Keratinocyte (primary cell): ENCODE data around the gene SMTN. TPM values are rescaled to one million over a fixed set of nuclear protein-coding genes. Genes with fewer than 3 reads are reported as not detected.

Source experiments
- DNase-seq: peaks from one replicate; pipeline ENCODE4 v3.0.0-alpha.2; 2011; ENCODE audit warnings: low read depth, missing footprints, low spot score
- FAIRE-seq: peaks from 2 replicates; lab custom pipeline; 2011; peaks lifted over from hg19 to GRCh38; lab: Jason Lieb, UNC
- H2AFZ ChIP-seq: 2 replicates; pipeline ENCODE4 v1.6.0; 2012; ENCODE audit warnings: low read length, control low read depth, inconsistent platforms; ENCODE audit not compliant: control insufficient read depth
- H3K27ac ChIP-seq: 2 replicates; pipeline ENCODE4 v1.5.1; 2011; ENCODE audit warnings: low read length; ENCODE audit not compliant: control insufficient read depth, insufficient read depth
- H3K27me3 ChIP-seq: 3 replicates; pipeline ENCODE4 v1.6.0; 2011; ENCODE audit warnings: low read length; ENCODE audit not compliant: control insufficient read depth, insufficient read depth; ENCODE audit errors: extremely low read depth
- H3K36me3 ChIP-seq, 2 experiments: 2 replicates in 1 of 2; 3 replicates in 1 of 2; pipeline ENCODE4 v1.5.1; 2011; ENCODE audit warnings: low read length in 2 of 2, mild to moderate bottlenecking in 1 of 2; ENCODE audit not compliant: control insufficient read depth in 2 of 2, insufficient read depth in 2 of 2; ENCODE audit errors: extremely low read depth in 1 of 2
- H3K4me1 ChIP-seq: 3 replicates; pipeline ENCODE4 v1.5.1; 2011; ENCODE audit warnings: low read length; ENCODE audit not compliant: control insufficient read depth, insufficient read depth; ENCODE audit errors: extremely low read depth
- H3K4me2 ChIP-seq: 3 replicates; pipeline ENCODE4 v1.6.0; 2011; ENCODE audit warnings: low read depth, low read length; ENCODE audit not compliant: control insufficient read depth, insufficient read depth; ENCODE audit errors: extremely low read depth
- H3K4me3 ChIP-seq, 3 experiments: fragments of 200-600 bp in 1 of 3; sonication (generic) in 1 of 3; 2 replicates in 2 of 3; 3 replicates in 1 of 3; pipeline ENCODE4 v1.5.1; 2011 to 2016; ENCODE audit warnings: low read length in 3 of 3, mild to moderate bottlenecking in 3 of 3, control low read depth in 2 of 3, inconsistent platforms in 1 of 3, low read depth in 1 of 3, mixed read lengths in 1 of 3, mixed run types in 1 of 3, moderate library complexity in 1 of 3; ENCODE audit not compliant: control insufficient read depth in 2 of 3, insufficient read depth in 2 of 3; ENCODE audit errors: extremely low read depth in 1 of 3
- H3K79me2 ChIP-seq: 2 replicates; pipeline ENCODE4 v1.6.0; 2012; ENCODE audit warnings: low read length; ENCODE audit not compliant: control insufficient read depth, insufficient read depth
- H3K9ac ChIP-seq: 3 replicates; pipeline ENCODE4 v1.6.0; 2011; ENCODE audit warnings: low read length; ENCODE audit not compliant: control insufficient read depth, insufficient read depth; ENCODE audit errors: extremely low read depth
- H3K9me1 ChIP-seq: 3 replicates; pipeline ENCODE4 v1.6.0; 2011; ENCODE audit warnings: low read length; ENCODE audit not compliant: control insufficient read depth, insufficient read depth; ENCODE audit errors: extremely low read depth
- H3K9me3 ChIP-seq: 2 replicates; pipeline ENCODE4 v1.5.1; 2012; ENCODE audit warnings: low read depth, low read length; ENCODE audit not compliant: control insufficient read depth
- H4K20me1 ChIP-seq: 3 replicates; pipeline ENCODE4 v1.6.0; 2011; ENCODE audit warnings: low read length; ENCODE audit not compliant: control insufficient read depth, insufficient read depth; ENCODE audit errors: extremely low read depth
- CTCF ChIP-seq, 3 experiments: IDR thresholded peaks in 1 of 3; conservative IDR thresholded peaks in 1 of 3; optimal IDR thresholded peaks in 1 of 3; 2 replicates in 2 of 3; 3 replicates in 1 of 3; pipeline versions ENCODE3 to v1.5.1; 2011; ENCODE audit warnings: low read length in 3 of 3, mild to moderate bottlenecking in 3 of 3, moderate library complexity in 2 of 3, control low read depth in 1 of 3, inconsistent platforms in 1 of 3; ENCODE audit not compliant: insufficient read depth in 2 of 3; ENCODE audit errors: extremely low read depth in 1 of 3
- EZH2 ChIP-seq: IDR thresholded peaks from one replicate; pipeline ENCODE4 v1.6.1; 2012; ENCODE audit warnings: inconsistent platforms, mild to moderate bottlenecking, low read length, moderate library complexity
- dilution Hi-C: fragments of 300-500 bp; cut with MboI; formaldehyde crosslinking; loops from one replicate; pipeline ENCODE4 v1.7.0; 2020; ENCODE audit warnings: low sequenced_read_pairs; ENCODE audit not compliant: extremely low pct_ligation_motif_present
- polyA plus RNA-seq, 5 experiments: library from polyadenylated mRNA; depleted of rRNA in 3 of 5; stranded (reverse) in 3 of 5; stranded (forward) in 1 of 5; unstranded in 1 of 5; fragments of >200 nt; gene quantifications; 1 replicate in 1 of 5; 2 replicates in 3 of 5; 3 replicates in 1 of 5; pipeline versions ENCODE4 v1.2.1 to v1.2.3, GENCODE V29; 2011 to 2012; ENCODE audit warnings: missing spikeins in 2 of 5, low read depth in 1 of 5, low replicate concordance in 1 of 5

The SMTN gene
- polyA plus RNA-seq, 1 donor (not counting 4 experiments of a cell fraction or from before 2014, with no cell fraction given), result 61.2 TPM

GRCh38 chr22:31040542-31041398, 40.3 kb upstream of the SMTN start:
- Histone ChIP-seq H3K36me3 (no peaks in the 10 kb centered on the region), H3K27ac (no peak overlapping the region), H3K9me1 (peaks cover 2% of the 10 kb centered on the region), H2AFZ (no peak overlapping the region), H3K4me2 (no peak overlapping the region), H3K4me1 (peaks cover 11% of the 10 kb centered on the region), H3K9me3 (no peaks in the 10 kb centered on the region), H3K79me2 (no peaks in the 10 kb centered on the region), H3K9ac (no peak overlapping the region), H3K4me3 (no peak overlapping the region), H4K20me1 (no peaks in the 10 kb centered on the region), H3K27me3 (no peaks in the 10 kb centered on the region)
- TF ChIP-seq CTCF (optimal IDR thresholded peaks at IDR 0.05 in 1 of 3, IDR thresholded peaks at IDR 0.05 in 1 of 3, conservative IDR thresholded peaks at IDR 0.05 in 1 of 3; ENCODE audit: extremely low read depth in 1 of 3, insufficient read depth in 2 of 3, low read length in 3 of 3), result no peak
- TF ChIP-seq EZH2, result no peak
- DNase-seq, result no peak
- FAIRE-seq, result no peak
- dilution Hi-C loops, result no loop called here

GRCh38 chr22:31044262-31044861, 36.8 kb upstream of the SMTN start:
- no peak for TF ChIP-seq EZH2
- no peak for TF ChIP-seq CTCF (optimal IDR thresholded peaks at IDR 0.05 in 1 of 3, IDR thresholded peaks at IDR 0.05 in 1 of 3, conservative IDR thresholded peaks at IDR 0.05 in 1 of 3; ENCODE audit: extremely low read depth in 1 of 3, insufficient read depth in 2 of 3, low read length in 3 of 3)
- FAIRE-seq (no peak), DNase-seq (no peak)
- no peak overlapping the region for H3K9ac ChIP-seq
- no peak overlapping the region for H3K27ac ChIP-seq
- no peaks in the 10 kb centered on the region for H3K9me1 ChIP-seq
- no peak overlapping the region for H2AFZ ChIP-seq
- H3K4me3 ChIP-seq, result no peak overlapping the region
- no peak overlapping the region for H3K4me2 ChIP-seq
- no peaks in the 10 kb centered on the region for H3K79me2 ChIP-seq
- H4K20me1 ChIP-seq, result no peaks in the 10 kb centered on the region
- H3K4me1 ChIP-seq, result no peaks in the 10 kb centered on the region
- no peaks in the 10 kb centered on the region for H3K36me3 ChIP-seq
- H3K27me3 ChIP-seq, result no peaks in the 10 kb centered on the region
- dilution Hi-C loops, result no loop called here
- no peaks in the 10 kb centered on the region for H3K9me3 ChIP-seq
